A673 (cell line): ENCODE measurements around the gene GOLPH3.

Experiments used
- CTCF ChIP-seq: fragments of 300-800, 200-600 bp; sonication (generic); conservative IDR thresholded peaks from 2 replicates; pipeline ENCODE4 v1.5.1; 2017; ENCODE audit warnings: low read depth, mild to moderate bottlenecking, antibody characterized with exemption, low read length, moderate library complexity, mixed read lengths
- EZH2 ChIP-seq: fragments of 200-600 bp; sonication (generic); IDR thresholded peaks from 2 replicates; pipeline ENCODE4 v1.6.1; 2017; ENCODE audit warnings: borderline replicate concordance, low read depth, mild to moderate bottlenecking, mixed read lengths, antibody characterized with exemption, low read length; ENCODE audit not compliant: poor library complexity, severe bottlenecking

GRCh38 chr5:32129074-32129598, 45.0 kb downstream of the GOLPH3 start:
- TF ChIP-seq CTCF (no peak), EZH2 (no peak)
